ENCODE data around the gene ENTPD5.
A peak's percentile ranks its signal among the peaks of the same experiment; 100 is the strongest.
"Not testable (repeated sequence)": the region's sequence is repeated elsewhere in the genome, so short reads cannot be mapped to it uniquely, and the experiment has no call there.

ENTPD5 gene

GRCh38 chr14:73943083-73943482 is 76.0 kb downstream of the ENTPD5 start:
- peak; percentile 75 for DNase-seq (ENCODE audit: low spot score)

- no peak for DNase-seq (ENCODE audit: low spot score)
Measured at GRCh38 chr14:73942180-73942579, 76.9 kb downstream of the ENTPD5 start.

- DNase-seq (ENCODE audit: low spot score) = no peak
Measured at GRCh38 chr14:73937012-73937411, 82.1 kb downstream of the ENTPD5 start.

GRCh38 chr14:73936548-73936947 is 82.5 kb downstream of the ENTPD5 start:
- no peak for DNase-seq (ENCODE audit: low spot score)

- peak; percentile 34 for DNase-seq (ENCODE audit: low spot score)
Measured at GRCh38 chr14:73935666-73936065, 83.4 kb downstream of the ENTPD5 start.

- DNase-seq (ENCODE audit: low spot score) = no peak
Measured at GRCh38 chr14:73924337-73924736, 94.8 kb downstream of the ENTPD5 start.

GRCh38 chr14:73919457-73919856 is 99.6 kb downstream of the ENTPD5 start:
- not testable (repeated sequence) for DNase-seq (ENCODE audit: low spot score)

- no peak for DNase-seq (ENCODE audit: low spot score)
Measured at GRCh38 chr14:73916324-73916723, 102.8 kb downstream of the ENTPD5 start.

- no peak for DNase-seq (ENCODE audit: low spot score)
Measured at GRCh38 chr14:73913256-73913655, 105.8 kb downstream of the ENTPD5 start.

GRCh38 chr14:73909681-73910080 is 109.4 kb downstream of the ENTPD5 start:
- DNase-seq (ENCODE audit: low spot score) = no peak

All from hepatic stellate cell (primary cell).